ENCODE measurements around the gene KY. TPM values are rescaled to one million over a fixed set of nuclear protein-coding genes. Genes with fewer than 3 reads are reported as not detected.

KY gene
- total and polyA plus RNA-seq, 10 of the 15 experiments (the other 5 are each of a cell fraction or from before 2014, with no cell fraction given), result 0.04 to 0.11 TPM; not detected in 8

DNA sequence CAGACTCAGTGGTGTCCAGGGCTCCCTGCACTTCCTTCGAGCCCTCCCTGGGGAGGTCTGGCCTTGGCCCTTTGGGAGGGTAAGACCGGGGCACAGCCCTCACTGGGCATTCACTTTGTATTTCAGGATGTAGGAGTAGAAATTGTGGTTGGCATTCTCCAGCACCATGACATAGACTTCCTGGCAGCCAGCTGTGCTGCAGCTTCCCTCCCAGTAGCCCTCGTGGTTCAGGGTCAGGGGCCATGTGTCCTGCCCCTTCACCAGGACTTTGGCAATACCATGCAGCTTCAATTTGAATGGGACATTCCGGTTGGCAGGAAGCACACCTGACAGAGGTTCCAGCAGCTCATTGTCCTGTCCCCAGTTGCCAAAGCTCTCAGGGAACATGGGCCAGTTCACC is 47.3 kb downstream of the KY start (continued):
- no peak for TF ChIP-seq MTA2 (IDR thresholded peaks at IDR 0.05; ENCODE audit: low read depth)
- no peak for TF ChIP-seq KAT2A (conservative IDR thresholded peaks at IDR 0.05; ENCODE audit: control insufficient read depth, low read depth, low read length)

DNA sequence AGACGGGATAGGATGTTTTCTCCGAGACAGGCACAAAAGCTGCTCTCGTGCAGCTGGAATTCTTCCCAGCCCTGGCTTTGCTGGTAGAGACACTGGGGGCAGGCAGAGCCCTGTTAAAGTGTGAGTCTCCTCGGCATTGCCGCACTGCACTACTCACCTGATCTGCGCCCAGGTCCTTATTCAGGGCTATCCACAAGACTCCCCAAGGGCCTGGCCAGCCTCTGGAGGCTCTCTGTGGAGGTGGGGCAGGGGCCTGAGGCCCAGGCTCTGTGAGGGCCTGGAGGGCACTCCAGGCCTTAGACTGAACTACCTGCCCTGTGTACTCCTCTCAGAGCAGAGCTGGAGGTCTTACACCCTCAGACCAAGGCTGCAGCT is 48.4 kb downstream of the KY start:
- H3K4me3 ChIP-seq, result no peak overlapping the region
- no peaks in the 10 kb centered on the region for H3K36me3 ChIP-seq (ENCODE audit: control insufficient read depth in 2 of 2, insufficient read depth in 2 of 2, low read length in 1 of 2)
- FAIRE-seq (no peak), ATAC-seq (no peak), DNase-seq (ENCODE audit: low read depth, low spot score) (no peak)
- no TSS peak for BruUV-seq (replicated peaks)
- no peak overlapping the region for H3K9ac ChIP-seq (ENCODE audit: control insufficient read depth, insufficient read depth, low read length)
- no peak overlapping the region for H2AFZ ChIP-seq (ENCODE audit: control insufficient read depth, low read depth, low read length)
- ChIA-PET POLR2A (no interaction called here), SMC1A (ENCODE audit: uncharacterized antibody, unreplicated experiment) (interaction anchor here (0.5 to 4.0 kb wide), 4 partner anchors 153 to 901 kb away, joined by 4 to 17 read pairs (median 11); no protein-coding TSS in a partner anchor), RAD21 (ENCODE audit: unreplicated experiment) (interaction anchor here (2.0 to 3.4 kb wide), 2 partner anchors 901 to 1440 kb away, joined by 12 to 29 read pairs; no protein-coding TSS in a partner anchor), CTCF (interaction anchor here (0.6 to 3.3 kb wide), 8 partner anchors 23 to 1440 kb away, joined by 3 to 27 read pairs (median 4); partner anchors contain the start of gene EPHB1)
- H3K4me2 ChIP-seq (ENCODE audit: control insufficient read depth, insufficient read depth), result no peak overlapping the region
- no peak overlapping the region for H3K27ac ChIP-seq (ENCODE audit: control insufficient read depth, insufficient read depth)
- no peaks in the 10 kb centered on the region for H4K20me1 ChIP-seq (ENCODE audit: control insufficient read depth, insufficient read depth)
- no peaks in the 10 kb centered on the region for H3K27me3 ChIP-seq (replicated peaks in 1 of 2; ENCODE audit: control insufficient read depth in 2 of 2, insufficient read depth in 2 of 2, low read length in 1 of 2)
- WGBS (ENCODE audit: insufficient coverage, insufficient replicate concordance, low lambda C conversion rate, missing lambda C conversion rate), result 87% methylated on average over 6 of the region's 6 CpGs
- in situ Hi-C loops (cut with MboI) (loop anchor here (5.0 to 10.0 kb wide), 2 partner anchors 902 to 1285 kb away; no protein-coding TSS in a partner anchor), intact Hi-C loops (cut with micrococcal nuclease; ENCODE audit: unreplicated experiment) (loop anchor here (5.0 kb wide), 1 partner anchor 1440 kb away; no protein-coding TSS in a partner anchor)
- H3K79me2 ChIP-seq (ENCODE audit: control insufficient read depth, insufficient read depth, low read length), result no peaks in the 10 kb centered on the region
- no peaks in the 10 kb centered on the region for H3K4me1 ChIP-seq (ENCODE audit: control insufficient read depth, insufficient read depth, low read length)
- H3K9me3 ChIP-seq (replicated peaks; ENCODE audit: control insufficient read depth, insufficient read depth, low read length), result no peaks in the 10 kb centered on the region
- TF ChIP-seq MEF2A (IDR thresholded peaks at IDR 0.05; ENCODE audit: insufficient read depth, low read depth, low read length) (no peak), NR2C1 (IDR thresholded peaks at IDR 0.05) (no peak), POLR2AphosphoS2 (IDR thresholded peaks at IDR 0.05; ENCODE audit: low read depth, low read length) (no peak), PAX8 (IDR thresholded peaks at IDR 0.05) (no peak), GATAD2B (conservative IDR thresholded peaks at IDR 0.05; ENCODE audit: low read depth) (no peak), TAF1 (IDR thresholded peaks at IDR 0.05; ENCODE audit: borderline replicate concordance, low read depth, low read length) (no peak), BMI1 (IDR thresholded peaks at IDR 0.05; ENCODE audit: borderline replicate concordance) (no peak), CREM (IDR thresholded peaks at IDR 0.05; ENCODE audit: low read depth) (no peak), POLR2AphosphoS5 (IDR thresholded peaks at IDR 0.05; ENCODE audit: low read length) (no peak)
- TF ChIP-seq, protein P1, sequence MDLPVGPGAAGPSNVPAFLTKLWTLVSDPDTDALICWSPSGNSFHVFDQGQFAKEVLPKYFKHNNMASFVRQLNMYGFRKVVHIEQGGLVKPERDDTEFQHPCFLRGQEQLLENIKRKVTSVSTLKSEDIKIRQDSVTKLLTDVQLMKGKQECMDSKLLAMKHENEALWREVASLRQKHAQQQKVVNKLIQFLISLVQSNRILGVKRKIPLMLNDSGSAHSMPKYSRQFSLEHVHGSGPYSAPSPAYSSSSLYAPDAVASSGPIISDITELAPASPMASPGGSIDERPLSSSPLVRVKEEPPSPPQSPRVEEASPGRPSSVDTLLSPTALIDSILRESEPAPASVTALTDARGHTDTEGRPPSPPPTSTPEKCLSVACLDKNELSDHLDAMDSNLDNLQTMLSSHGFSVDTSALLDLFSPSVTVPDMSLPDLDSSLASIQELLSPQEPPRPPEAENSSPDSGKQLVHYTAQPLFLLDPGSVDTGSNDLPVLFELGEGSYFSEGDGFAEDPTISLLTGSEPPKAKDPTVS (IDR thresholded peaks at IDR 0.05; ENCODE audit: low read depth, low read length), result no peak
- TF ChIP-seq, protein P2, sequence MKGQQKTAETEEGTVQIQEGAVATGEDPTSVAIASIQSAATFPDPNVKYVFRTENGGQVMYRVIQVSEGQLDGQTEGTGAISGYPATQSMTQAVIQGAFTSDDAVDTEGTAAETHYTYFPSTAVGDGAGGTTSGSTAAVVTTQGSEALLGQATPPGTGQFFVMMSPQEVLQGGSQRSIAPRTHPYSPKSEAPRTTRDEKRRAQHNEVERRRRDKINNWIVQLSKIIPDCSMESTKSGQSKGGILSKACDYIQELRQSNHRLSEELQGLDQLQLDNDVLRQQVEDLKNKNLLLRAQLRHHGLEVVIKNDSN (IDR thresholded peaks at IDR 0.05; ENCODE audit: borderline replicate concordance, extremely low read length, insufficient read depth, low read depth, low read length), result no peak
- TF ChIP-seq, protein P3, sequence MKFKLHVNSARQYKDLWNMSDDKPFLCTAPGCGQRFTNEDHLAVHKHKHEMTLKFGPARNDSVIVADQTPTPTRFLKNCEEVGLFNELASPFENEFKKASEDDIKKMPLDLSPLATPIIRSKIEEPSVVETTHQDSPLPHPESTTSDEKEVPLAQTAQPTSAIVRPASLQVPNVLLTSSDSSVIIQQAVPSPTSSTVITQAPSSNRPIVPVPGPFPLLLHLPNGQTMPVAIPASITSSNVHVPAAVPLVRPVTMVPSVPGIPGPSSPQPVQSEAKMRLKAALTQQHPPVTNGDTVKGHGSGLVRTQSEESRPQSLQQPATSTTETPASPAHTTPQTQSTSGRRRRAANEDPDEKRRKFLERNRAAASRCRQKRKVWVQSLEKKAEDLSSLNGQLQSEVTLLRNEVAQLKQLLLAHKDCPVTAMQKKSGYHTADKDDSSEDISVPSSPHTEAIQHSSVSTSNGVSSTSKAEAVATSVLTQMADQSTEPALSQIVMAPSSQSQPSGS (IDR thresholded peaks at IDR 0.05; ENCODE audit: low read length), result no peak
- TF ChIP-seq, protein P4, sequence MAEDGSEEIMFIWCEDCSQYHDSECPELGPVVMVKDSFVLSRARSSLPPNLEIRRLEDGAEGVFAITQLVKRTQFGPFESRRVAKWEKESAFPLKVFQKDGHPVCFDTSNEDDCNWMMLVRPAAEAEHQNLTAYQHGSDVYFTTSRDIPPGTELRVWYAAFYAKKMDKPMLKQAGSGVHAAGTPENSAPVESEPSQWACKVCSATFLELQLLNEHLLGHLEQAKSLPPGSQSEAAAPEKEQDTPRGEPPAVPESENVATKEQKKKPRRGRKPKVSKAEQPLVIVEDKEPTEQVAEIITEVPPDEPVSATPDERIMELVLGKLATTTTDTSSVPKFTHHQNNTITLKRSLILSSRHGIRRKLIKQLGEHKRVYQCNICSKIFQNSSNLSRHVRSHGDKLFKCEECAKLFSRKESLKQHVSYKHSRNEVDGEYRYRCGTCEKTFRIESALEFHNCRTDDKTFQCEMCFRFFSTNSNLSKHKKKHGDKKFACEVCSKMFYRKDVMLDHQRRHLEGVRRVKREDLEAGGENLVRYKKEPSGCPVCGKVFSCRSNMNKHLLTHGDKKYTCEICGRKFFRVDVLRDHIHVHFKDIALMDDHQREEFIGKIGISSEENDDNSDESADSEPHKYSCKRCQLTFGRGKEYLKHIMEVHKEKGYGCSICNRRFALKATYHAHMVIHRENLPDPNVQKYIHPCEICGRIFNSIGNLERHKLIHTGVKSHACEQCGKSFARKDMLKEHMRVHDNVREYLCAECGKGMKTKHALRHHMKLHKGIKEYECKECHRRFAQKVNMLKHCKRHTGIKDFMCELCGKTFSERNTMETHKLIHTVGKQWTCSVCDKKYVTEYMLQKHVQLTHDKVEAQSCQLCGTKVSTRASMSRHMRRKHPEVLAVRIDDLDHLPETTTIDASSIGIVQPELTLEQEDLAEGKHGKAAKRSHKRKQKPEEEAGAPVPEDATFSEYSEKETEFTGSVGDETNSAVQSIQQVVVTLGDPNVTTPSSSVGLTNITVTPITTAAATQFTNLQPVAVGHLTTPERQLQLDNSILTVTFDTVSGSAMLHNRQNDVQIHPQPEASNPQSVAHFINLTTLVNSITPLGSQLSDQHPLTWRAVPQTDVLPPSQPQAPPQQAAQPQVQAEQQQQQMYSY (CRISPR knock-in tag; IDR thresholded peaks at IDR 0.05), result no peak
